Breast epithelium (tissue), 3 donors: ENCODE results near the gene TRAPPC1.

ENCODE experiments used
- POLR2A ChIP-seq: fragments of 450-650 bp; IDR thresholded peaks from one replicate; pipeline ENCODE4 v1.6.1; 2016; ENCODE audit warnings: antibody characterized with exemption, mild to moderate bottlenecking, moderate library complexity
- TF ChIP-seq, protein P1 (sequence below), 3 donors: fragments of 450-650 bp; IDR thresholded peaks; one replicate each; pipeline ENCODE4 v1.5.1; 2016 to 2017; ENCODE audit warnings: antibody characterized with exemption in 3 of 3, mild to moderate bottlenecking in 3 of 3, moderate library complexity in 3 of 3

DNA sequence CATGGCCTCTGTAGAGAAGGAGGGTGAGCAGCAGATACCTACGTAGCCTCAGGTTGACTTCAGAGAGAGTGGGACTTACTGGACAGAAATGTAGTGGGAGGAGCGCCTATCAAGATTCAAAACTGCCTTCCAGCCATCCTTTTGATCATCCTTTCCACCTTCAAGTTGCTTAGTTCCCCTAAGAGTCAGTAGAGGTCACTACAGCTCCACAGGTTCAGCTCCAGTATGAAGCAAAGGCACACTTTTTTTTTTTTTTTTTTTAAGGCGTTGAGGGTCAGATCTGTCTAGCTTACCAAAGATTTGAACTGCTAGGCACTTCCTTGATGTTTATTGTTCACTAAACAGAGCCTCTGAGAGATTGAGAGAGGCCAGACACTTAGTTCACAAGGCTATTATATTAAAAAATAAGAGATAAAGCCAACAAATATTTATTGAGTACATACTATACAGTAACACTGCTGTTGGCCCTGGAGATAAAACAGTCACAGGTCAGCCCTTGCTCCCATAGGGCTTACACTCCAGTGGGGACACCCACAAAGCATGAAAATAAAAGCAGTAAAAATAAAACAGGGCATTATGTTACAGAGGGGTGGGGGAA, 18.7 kb downstream of the TRAPPC1 start:
- TF ChIP-seq, protein P1, sequence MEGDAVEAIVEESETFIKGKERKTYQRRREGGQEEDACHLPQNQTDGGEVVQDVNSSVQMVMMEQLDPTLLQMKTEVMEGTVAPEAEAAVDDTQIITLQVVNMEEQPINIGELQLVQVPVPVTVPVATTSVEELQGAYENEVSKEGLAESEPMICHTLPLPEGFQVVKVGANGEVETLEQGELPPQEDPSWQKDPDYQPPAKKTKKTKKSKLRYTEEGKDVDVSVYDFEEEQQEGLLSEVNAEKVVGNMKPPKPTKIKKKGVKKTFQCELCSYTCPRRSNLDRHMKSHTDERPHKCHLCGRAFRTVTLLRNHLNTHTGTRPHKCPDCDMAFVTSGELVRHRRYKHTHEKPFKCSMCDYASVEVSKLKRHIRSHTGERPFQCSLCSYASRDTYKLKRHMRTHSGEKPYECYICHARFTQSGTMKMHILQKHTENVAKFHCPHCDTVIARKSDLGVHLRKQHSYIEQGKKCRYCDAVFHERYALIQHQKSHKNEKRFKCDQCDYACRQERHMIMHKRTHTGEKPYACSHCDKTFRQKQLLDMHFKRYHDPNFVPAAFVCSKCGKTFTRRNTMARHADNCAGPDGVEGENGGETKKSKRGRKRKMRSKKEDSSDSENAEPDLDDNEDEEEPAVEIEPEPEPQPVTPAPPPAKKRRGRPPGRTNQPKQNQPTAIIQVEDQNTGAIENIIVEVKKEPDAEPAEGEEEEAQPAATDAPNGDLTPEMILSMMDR (IDR thresholded peaks at IDR 0.05) = peak; percentile 38 to 79 (median 74)
- TF ChIP-seq POLR2A = no peak
